Measurements from ENCODE around the gene LZTS3. TPM values are rescaled to one million over a fixed set of nuclear protein-coding genes. Genes with fewer than 3 reads are reported as not detected.
"Not testable (repeated sequence)": the region's sequence is repeated elsewhere in the genome, so short reads cannot be mapped to it uniquely, and the experiment has no call there.

Gene LZTS3
- total and polyA plus RNA-seq, 10 of the 15 experiments (the other 5 are each of a cell fraction or from before 2014, with no cell fraction given) = 0.03 to 0.90 (median 0.22) TPM

- peak; percentile 50; the same call in 1 of the 2 replicates for TF ChIP-seq EED (IDR thresholded peaks at IDR 0.05; ENCODE audit: low read depth)
- peak; percentile 70; the same call in 1 of the 2 replicates for TF ChIP-seq MEF2A (IDR thresholded peaks at IDR 0.05; ENCODE audit: insufficient read depth, low read depth, low read length)
- peak; percentile 37; the same call in 1 of the 2 replicates for TF ChIP-seq JUNB (IDR thresholded peaks at IDR 0.05)
- TF ChIP-seq IKZF2 (IDR thresholded peaks at IDR 0.05) = 0 out of 4 replicates have a peak, but pooled peaks have one; percentile 18 to 20
- H3K4me2 ChIP-seq (ENCODE audit: control insufficient read depth, insufficient read depth); H4K20me1 ChIP-seq (ENCODE audit: control insufficient read depth, insufficient read depth); FAIRE-seq; H2AFZ ChIP-seq (ENCODE audit: control insufficient read depth, low read depth, low read length); DNase-seq (ENCODE audit: low read depth, low spot score); in situ Hi-C loops (cut with MboI); RAD21 ChIA-PET (ENCODE audit: unreplicated experiment); H3K9ac ChIP-seq (ENCODE audit: control insufficient read depth, insufficient read depth, low read length); intact Hi-C loops (cut with micrococcal nuclease; ENCODE audit: unreplicated experiment); BruUV-seq (replicated peaks); CTCF ChIA-PET; H3K9me3 ChIP-seq (replicated peaks; ENCODE audit: control insufficient read depth, insufficient read depth, low read length); H3K27ac ChIP-seq (ENCODE audit: control insufficient read depth, insufficient read depth); H3K27me3 ChIP-seq (replicated peaks in 1 of 2; ENCODE audit: control insufficient read depth in 2 of 2, insufficient read depth in 2 of 2, low read length in 1 of 2): not testable (repeated sequence)
- Histone ChIP-seq H3K79me2 (ENCODE audit: control insufficient read depth, insufficient read depth, low read length) (peaks cover 80% of the 10 kb centered on the region), H3K4me3 (peak overlapping the region; percentile 29; the same call in 1 of the 2 replicates), H3K36me3 (ENCODE audit: control insufficient read depth in 2 of 2, insufficient read depth in 2 of 2, low read length in 1 of 2) (peaks cover 5 to 19% of the 10 kb centered on the region in 2 experiments; a peak in 3 of 4 replicates), H3K4me1 (ENCODE audit: control insufficient read depth, insufficient read depth, low read length) (peaks cover 17% of the 10 kb centered on the region)
- POLR2A ChIA-PET = interaction anchor here (0.6 to 0.8 kb wide), 3 partner anchors 22 to 865 kb away, joined by 4 to 8 read pairs (median 4); no protein-coding TSS in a partner anchor
- SMC1A ChIA-PET (ENCODE audit: uncharacterized antibody, unreplicated experiment) = interaction anchor here (0.9 to 1.0 kb wide), 2 partner anchors 8 to 23 kb away, joined by 3 read pairs; no protein-coding TSS in a partner anchor
- WGBS (ENCODE audit: insufficient coverage, insufficient replicate concordance, low lambda C conversion rate, missing lambda C conversion rate) = 51% methylated on average over 10 of the region's 10 CpGs
- peak; percentile 68 for ATAC-seq
These were observed 21.2 kb downstream of the LZTS3 start for GRCh38 chr20:3152057-3152644.

- CTCF ChIA-PET = no interaction called here
- TF ChIP-seq MYC (IDR thresholded peaks at IDR 0.05; ENCODE audit: insufficient read depth, insufficient read length, insufficient replicate concordance, low read length, severe bottlenecking) (no peak), ATF2 (IDR thresholded peaks at IDR 0.05; ENCODE audit: low read length) (no peak), IRF4 (IDR thresholded peaks at IDR 0.05; ENCODE audit: low read depth, low read length) (no peak), ZNF24 (IDR thresholded peaks at IDR 0.05) (no peak), BACH1 (IDR thresholded peaks at IDR 0.05; ENCODE audit: borderline replicate concordance) (no peak), REST (IDR thresholded peaks at IDR 0.05; ENCODE audit: low read depth, low read length) (no peak)
These were observed 22.4 kb downstream of the LZTS3 start for GRCh38 chr20:3150908-3151307.

More at GRCh38 chr20:3150908-3151307, 22.4 kb downstream of the LZTS3 start:
- peaks cover 11% of the 10 kb centered on the region; the same call in 1 of the 2 replicates for H3K4me1 ChIP-seq (ENCODE audit: control insufficient read depth, insufficient read depth, low read length)
- ChIA-PET SMC1A (ENCODE audit: uncharacterized antibody, unreplicated experiment) (no interaction called here), RAD21 (ENCODE audit: unreplicated experiment) (interaction anchor here (0.6 kb wide), 1 partner anchor 166 kb away, joined by 5 read pairs; no protein-coding TSS in a partner anchor), POLR2A (no interaction called here)
- H3K9me3 ChIP-seq (replicated peaks; ENCODE audit: control insufficient read depth, insufficient read depth, low read length) = no peaks in the 10 kb centered on the region
- H3K4me3 ChIP-seq = no peak overlapping the region
- no peak overlapping the region for H3K27ac ChIP-seq (ENCODE audit: control insufficient read depth, insufficient read depth)
- H3K4me2 ChIP-seq (ENCODE audit: control insufficient read depth, insufficient read depth) = no peak overlapping the region
- ATAC-seq (no peak), DNase-seq (ENCODE audit: low read depth, low spot score) (no peak), FAIRE-seq (no peak)
- H3K79me2 ChIP-seq (ENCODE audit: control insufficient read depth, insufficient read depth, low read length) = peaks cover 71% of the 10 kb centered on the region
- in situ Hi-C loops (cut with MboI) = no loop called here
- no TSS peak for BruUV-seq (replicated peaks)
- peaks cover 9 to 19% of the 10 kb centered on the region in 2 experiments; a peak in 3 of 4 replicates for H3K36me3 ChIP-seq (ENCODE audit: control insufficient read depth in 2 of 2, insufficient read depth in 2 of 2, low read length in 1 of 2)
- H3K9ac ChIP-seq (ENCODE audit: control insufficient read depth, insufficient read depth, low read length) = no peak overlapping the region
- H4K20me1 ChIP-seq (ENCODE audit: control insufficient read depth, insufficient read depth) = no peaks in the 10 kb centered on the region
- no peaks in the 10 kb centered on the region for H3K27me3 ChIP-seq (replicated peaks in 1 of 2; ENCODE audit: control insufficient read depth in 2 of 2, insufficient read depth in 2 of 2, low read length in 1 of 2)
- no peak overlapping the region for H2AFZ ChIP-seq (ENCODE audit: control insufficient read depth, low read depth, low read length)
- intact Hi-C loops (cut with micrococcal nuclease; ENCODE audit: unreplicated experiment) = no loop called here
